DMS153 (cell line): ENCODE data around the gene MAPKAPK5.
"Not testable (repeated sequence)": the region's sequence is repeated elsewhere in the genome, so short reads cannot be mapped to it uniquely, and the experiment has no call there.

Experiments
- DNase-seq: peaks from one replicate; lab custom pipeline; 2025; lab: John Stamatoyannopoulos, UW

The MAPKAPK5 gene, protein sequence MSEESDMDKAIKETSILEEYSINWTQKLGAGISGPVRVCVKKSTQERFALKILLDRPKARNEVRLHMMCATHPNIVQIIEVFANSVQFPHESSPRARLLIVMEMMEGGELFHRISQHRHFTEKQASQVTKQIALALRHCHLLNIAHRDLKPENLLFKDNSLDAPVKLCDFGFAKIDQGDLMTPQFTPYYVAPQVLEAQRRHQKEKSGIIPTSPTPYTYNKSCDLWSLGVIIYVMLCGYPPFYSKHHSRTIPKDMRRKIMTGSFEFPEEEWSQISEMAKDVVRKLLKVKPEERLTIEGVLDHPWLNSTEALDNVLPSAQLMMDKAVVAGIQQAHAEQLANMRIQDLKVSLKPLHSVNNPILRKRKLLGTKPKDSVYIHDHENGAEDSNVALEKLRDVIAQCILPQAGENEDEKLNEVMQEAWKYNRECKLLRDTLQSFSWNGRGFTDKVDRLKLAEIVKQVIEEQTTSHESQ

DNA sequence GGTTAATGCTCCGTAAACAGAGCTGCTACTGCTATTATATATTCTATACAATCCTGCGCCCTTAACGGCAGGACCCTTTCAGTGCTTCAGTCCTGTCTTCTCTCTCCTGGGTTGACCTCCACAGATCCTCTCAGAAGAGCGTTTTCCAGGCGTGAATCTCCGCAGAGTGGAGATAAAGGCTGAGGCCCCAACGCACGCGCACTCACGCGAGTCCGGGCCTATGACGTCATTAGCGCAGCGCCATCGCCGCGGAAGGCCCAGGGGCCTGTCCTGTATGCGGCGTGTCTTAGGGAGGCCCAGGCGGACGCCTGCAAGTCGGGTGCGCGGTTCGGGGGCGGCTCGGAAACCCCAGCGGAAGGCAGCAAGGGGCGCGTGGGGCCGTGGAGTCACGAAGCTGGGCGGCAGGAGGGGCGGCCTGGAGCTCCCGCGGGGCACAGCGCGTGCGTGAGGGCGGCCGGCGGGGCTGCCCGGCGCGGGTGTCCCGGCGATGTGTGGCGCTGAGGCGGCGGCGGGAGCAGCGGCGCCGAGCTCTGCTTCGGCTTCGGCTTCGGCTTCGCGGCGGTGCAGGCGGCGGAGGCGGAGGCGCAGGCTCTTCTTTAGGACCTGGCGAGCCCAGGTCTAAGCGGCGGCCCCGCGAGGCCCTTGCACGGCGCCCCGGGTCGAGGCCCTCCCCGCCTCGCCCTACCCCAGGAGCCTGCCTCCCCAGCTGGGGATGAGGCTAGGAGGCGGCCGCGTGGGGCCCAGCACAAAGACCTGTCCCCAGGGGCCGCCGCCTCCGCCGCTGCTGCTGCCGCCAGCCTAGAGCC, at the start of gene MAPKAPK5:
MAPKAPK5 (plus strand) TSS at position 479 of the 806 bp plus-strand sequence. CDS start 506 bp downstream, outside the sequence.
- peak; percentile 87 for DNase-seq

DNA sequence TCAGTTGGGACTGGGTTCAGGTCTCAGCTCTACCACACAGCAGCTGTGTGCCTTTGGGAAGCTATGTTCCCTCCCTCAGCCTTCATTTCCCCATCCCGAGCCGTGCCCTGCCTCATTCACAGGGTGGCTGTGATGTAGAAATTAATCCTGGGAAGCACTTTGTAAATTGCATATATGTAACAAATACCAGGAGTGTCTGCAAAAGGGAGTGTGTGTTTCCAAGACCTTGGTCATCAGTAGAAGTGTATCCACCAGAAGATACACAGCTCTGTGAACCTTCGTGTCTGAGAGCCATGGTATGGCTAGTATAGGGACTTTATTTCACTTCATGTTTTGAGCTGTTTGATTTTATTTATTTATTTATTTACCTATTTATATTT, 49.2 kb upstream of the MAPKAPK5 start:
- no peak for DNase-seq

DNA sequence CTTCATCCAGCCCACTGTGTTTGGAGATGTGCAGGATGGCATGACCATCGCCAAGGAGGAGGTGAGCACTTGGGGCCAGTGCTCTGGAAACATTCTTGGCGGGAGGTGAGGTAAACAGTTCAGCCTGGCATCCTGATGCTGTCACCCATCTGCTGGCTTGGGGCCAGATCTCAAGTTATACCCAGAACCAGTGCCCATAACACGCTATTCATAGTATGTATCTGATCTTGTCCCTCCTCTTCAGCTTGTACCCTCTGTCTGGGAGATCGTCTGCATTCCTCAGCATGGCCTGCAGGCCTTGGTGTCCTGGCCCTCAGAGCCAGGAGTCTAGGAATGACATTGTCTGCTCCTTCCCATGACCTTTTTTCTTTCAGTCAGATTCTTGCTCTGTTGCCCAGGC, 43.8 kb upstream of the MAPKAPK5 start:
- no peak for DNase-seq

DNA sequence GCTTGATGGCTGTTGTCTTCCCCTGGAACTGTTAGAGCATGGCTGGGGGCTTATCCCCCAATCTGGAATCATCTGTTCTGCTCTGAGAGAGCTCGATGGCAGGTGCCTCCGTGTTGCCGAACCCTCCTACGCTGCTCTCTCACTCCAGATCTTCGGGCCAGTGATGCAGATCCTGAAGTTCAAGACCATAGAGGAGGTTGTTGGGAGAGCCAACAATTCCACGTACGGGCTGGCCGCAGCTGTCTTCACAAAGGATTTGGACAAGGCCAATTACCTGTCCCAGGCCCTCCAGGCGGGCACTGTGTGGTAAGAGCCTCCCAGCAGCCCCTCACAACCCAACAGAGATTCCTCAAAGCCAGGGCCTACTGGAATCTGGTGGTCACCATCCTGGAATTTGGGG, 42.3 kb upstream of the MAPKAPK5 start:
- no peak for DNase-seq

DNA sequence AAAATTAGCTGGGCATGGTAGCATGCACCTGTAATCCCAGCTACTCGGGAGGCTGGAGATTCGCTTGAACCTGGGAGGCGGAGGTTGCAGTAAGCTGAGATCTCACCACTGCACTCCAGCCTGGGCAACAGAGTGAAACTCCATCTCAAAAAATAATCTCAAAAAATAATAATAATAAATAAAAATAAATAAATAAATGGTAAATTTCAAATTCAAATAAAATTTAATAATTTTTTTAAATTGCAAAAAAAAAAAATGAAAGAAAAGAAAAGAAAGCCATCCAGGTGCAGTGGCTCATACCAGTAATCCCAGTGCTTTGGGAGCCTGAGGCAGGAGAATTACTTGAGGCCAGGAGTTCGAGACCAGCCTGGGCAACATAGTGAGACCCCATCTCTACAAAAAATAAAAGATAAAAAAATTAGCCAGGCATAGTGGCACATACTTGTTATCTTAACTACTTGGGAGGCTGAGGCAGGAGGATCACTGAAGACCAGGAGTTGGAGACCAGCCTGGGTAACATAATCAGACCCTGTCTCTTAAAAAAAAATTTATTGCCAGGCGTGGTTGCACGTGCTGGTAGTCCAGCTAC, 38.9 kb upstream of the MAPKAPK5 start:
- DNase-seq = no peak

DNA sequence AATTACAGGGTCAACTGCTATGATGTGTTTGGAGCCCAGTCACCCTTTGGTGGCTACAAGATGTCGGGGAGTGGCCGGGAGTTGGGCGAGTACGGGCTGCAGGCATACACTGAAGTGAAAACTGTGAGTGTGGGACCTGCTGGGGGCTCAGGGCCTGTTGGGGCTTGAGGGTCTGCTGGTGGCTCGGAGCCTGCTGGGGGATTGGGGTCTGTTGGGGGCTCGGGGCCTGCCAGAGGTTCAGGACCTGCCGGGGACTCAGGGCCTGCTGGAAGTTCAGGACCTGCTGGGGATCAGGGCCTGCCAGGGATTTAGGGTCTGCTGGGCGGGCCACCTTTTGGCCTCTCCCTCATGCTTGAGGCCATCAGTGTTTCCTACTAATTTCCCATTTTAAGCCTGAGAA, 38.2 kb upstream of the MAPKAPK5 start:
- DNase-seq = no peak

DNA sequence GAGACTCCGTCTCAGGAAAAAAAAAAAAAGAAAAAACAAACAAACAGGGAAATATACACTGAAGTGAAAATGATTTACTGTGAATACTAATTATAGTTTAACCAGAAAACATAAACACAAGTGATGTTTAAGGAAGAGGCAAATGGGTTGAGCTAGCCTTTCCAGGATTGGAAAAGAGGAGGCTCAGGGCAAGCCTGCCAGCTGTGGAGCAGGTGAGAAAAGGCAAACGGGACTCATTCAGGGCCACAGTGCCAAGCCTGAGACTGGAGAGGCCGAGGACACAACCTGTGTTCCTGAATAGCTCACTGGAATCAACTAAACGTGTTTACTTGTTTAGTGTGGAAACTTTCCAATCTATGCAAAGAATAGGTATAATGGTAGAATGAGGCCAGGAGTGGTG, 35.7 kb upstream of the MAPKAPK5 start:
- DNase-seq = no peak

DNA sequence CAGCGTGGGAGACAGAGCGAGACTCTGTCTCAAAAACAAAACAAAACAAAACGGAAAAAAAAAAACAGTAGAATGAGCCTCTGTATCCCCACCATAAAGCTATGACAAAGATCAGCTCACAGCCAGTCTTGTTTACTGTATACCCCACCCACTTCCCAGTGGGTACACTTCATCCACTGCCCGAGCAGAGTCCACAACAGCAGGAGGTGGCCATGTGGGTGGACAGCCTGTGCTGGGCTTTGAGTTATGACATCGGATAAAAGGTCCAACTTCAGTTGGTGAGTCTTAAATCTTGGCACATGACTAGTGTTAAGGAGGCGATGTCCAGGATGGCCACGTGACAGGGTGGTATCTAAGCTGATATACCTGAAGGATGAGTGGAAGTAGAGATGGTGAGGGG, 34.8 kb upstream of the MAPKAPK5 start:
- no peak for DNase-seq

DNA sequence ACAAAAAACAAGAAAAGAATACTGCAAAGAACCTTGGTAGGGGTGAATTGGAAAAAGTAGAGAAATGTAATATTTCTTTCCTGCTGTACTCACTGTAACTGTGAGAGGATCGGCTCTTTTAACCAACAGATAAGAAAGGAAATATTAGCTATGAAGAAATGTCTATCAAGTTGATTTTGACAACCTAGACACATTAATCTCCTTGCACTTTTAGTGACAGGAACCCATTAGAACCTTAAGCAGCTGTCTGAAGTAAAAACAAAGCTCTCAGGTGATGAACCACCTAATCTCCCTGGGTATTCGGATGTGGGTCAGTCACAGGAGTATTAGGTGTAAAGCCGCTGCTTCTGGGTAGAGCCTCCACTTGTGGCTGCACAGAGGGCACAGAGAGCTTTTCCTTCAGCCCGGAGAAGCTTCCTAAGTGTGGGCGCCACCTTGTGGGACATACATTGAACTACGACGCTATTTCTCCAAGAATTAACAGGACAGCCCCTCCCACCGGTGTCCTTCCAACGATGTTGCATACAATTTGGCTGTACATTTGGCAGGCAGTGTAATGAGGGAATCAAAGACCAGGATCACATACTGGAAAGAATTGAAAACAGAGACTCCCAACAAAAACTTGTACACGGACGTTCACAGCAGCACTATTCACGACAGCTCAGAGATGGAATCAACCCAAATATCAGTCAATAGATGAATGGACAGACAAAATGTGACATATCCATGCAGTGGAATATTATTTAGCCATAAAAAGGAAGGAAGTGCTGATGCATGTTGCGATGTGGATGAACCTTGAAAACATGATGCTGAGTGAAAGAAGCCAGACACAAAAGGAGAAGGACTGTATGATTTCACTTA, 28.9 kb upstream of the MAPKAPK5 start:
- DNase-seq = peak; percentile 81

DNA sequence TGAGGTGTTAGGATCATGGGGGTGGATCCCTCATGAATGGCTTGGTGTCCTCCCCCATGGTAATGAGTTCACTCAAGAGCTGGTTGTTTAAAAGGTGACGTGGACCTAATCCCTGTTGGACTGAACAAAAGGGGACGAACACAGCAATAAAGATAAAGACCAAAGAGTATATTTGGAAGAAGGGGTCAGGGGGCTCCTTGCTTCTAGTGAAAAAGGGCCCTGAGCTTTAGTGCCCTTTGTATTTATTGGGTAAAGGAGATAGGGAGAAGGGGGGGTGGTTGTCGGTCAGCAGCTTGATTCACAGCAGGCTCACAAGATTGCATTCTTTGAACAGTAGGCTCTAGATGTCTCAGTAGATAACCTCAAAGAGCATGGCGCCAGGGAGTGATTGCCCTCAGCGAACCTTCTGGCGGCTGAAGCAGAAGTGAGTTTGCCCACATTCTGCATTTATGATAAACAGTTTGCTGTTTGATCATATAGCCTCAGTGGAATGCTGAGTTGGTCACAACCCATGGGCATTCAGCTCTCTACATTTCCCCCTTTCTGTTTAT, 25.9 kb upstream of the MAPKAPK5 start:
- no peak for DNase-seq

DNA sequence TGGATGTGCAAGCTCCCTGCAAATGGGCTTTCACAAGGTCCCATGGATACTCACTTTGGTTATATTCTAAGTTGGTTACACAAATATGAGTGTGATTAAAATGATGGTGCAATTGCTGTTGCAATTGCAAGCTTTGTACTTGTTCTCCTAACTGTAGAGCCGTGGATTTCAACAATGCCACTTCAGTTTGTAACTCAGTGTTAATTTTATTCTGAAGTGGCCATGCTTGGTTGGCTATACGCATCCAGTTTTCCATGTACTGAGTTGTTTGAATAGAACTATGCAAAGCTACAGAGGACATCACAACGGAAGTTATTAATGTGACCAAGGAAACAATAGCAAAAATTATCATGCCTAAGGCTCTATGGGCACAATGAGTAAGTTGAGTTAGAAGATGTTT, 25.1 kb upstream of the MAPKAPK5 start:
- peak; percentile 36 for DNase-seq

DNA sequence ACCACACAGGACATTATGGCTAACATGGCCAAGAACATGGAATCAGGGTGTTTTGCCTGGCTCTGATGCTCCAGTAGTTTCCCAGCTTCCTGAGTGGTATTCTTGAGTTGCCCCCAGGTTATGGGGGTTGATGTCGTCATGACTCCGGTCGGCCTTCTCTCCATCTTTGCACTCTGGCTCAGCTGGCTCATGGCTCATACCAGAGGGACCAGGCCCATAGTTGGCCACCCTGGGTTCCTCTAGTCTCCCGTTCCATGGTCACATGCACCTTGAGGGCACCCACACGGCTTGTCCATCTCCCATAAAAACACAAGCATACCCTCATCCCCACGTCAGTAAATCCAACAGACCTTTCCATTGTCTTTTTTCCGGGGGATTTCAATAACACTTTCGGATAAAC, 23.7 kb upstream of the MAPKAPK5 start:
- DNase-seq = no peak

DNA sequence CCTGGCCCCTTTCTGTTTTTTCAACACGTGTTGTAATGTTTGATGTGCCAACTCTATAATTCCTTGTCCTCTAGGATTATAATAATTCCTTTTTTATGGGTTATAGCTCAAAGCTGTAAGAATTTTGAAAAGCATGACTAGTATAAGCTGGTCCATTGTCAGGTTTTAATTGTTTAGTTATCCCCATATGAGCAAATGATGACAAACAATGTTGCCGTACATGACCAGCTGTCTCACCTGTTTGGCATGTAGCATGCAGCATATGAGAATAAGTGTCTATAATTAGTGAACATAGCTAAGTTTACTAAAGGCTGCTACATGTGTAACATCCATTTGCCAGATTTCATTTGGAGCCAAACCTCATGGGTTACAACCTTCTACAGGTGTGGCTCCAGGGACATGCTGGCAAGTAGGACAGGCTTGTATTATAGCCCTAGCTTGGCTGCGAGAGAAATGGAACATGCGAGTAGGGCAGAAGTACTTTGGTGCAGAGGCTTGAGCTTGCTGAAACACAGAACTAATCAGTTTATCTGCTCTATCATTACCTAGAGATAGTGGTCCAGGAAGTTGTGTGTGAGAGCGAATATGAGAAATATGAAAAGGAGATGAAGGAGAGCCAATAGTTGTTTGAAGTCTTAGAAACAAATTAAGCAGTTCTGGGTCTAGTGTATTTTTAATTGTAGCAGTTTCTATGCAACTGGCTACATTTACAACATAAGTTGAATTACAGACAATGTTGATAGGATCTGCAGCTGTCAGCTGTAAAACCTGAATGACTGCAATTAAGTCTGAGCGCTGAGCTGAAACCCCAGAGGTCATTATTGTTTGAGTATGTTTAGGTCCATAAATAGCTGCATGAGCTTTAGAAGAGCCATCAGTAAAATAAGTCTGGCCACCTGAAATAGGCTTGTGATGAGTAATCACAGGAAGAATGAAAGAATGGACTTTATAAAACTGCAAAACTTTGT, 22.6 kb upstream of the MAPKAPK5 start:
- DNase-seq = peak; percentile 77

DNA sequence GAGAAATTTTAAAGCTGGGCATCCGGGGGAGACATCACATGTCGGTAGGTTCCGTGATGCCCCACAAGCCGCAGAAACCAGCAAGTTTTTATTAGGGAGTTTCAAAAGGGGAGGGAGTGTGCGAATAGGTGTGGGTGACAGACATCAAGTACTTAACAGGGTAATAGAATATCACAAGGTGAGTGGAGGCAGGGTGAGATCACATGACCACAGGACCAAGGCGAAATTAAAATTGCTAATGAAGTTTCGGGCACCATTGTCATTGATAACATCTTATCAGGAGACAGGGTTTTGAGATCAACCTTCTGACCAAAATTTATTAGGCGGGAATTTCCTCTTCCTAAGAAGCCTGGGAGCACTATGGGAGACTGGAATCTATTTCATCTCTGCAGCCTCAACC, 21.2 kb upstream of the MAPKAPK5 start:
- DNase-seq = not testable (repeated sequence)

DNA sequence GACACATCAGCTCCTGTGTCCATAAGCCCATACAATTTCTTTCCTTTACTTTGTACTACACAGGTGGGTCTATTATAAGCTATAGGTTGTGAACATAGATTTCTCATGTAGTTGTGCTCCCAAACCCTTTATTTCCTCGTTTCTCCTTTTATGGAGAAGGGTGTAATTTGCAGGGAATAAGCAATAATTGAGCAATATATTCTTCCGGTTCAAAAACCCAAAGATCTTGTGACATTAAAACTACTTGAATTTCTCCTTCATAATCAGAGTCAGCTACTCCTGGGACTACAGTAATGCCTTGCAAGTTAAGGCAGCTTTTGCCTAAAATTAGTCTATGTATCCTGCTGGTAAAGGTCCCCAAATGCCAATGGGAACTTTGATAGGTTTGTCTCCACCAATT, 19.1 kb upstream of the MAPKAPK5 start:
- no peak for DNase-seq

DNA sequence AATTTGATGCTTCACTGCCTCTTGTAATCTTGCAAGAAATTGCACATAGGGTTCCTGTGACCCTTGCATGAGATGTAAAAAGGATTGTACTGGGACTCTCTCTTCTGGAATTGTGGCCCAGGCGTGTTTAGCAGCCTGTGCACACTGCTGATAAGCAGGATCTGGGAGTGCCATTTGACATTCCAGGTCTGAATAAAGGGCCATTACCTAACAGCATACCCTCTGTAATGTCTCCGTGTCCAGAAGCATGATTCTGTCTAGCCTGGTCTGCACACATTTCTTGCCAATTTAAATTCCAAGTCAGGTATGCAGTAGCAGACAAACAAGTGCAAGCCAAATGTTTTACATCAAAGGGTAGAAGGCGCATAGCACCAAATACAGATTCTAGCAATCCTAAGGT, 18.1 kb upstream of the MAPKAPK5 start:
- no peak for DNase-seq

DNA sequence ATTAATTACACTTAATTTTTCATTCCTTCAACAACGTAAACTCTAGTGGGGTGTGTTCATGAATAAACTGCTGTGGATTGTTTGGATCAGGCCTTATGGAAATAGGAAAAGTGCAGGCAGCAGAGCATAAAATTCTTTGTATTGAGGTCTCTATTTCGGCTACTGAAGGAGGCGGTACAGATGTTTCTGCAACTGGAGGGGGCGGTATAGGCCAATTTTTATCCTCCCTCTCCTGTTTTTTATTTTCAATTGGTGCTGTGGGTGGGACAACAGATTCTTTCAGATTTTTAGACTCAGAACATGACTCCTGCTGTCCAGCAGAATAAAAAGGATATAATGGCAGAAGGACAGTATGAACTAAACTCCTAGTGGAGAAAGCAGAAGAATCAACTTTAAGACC, 17.7 kb upstream of the MAPKAPK5 start:
- DNase-seq = not testable (repeated sequence)

DNA sequence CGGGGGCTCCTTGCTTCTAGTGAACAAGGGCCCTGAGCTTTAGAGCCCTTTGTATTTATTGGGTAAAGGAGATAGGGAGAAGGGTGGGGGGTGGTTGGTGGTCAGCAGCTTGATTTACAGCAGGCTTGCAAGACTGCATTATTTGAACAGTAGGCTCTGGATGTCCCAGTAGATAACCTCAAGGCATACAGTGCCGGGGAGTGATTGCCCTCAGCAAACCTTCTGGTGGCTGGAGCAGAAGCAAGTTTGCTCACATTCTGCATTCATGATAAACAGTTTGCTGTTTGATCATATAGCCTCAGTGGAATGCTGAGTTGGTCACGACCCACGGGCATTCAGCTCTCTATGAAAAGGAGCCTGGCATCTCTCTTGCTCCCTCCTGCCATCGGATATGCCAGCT, 16.5 kb upstream of the MAPKAPK5 start:
- no peak for DNase-seq

DNA sequence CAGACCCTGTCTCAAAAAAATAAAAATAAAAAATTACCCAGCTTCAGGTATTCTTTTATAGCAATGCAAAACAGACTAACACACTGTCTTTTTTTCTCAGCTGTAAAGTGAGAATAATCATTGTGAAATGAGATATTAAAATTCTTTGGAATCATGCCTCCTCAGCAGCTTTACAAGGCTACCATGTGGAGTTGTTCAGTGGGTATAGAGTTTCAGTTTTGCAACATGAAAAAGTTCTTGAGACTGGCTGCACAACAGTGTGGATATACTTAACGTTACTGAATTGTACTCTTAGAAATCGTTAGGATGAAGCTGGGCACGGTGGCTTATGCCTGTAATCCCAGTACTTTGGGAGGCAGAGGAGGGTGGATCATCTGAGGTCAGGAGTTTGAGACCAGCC, 15.7 kb upstream of the MAPKAPK5 start:
- no peak for DNase-seq

DNA sequence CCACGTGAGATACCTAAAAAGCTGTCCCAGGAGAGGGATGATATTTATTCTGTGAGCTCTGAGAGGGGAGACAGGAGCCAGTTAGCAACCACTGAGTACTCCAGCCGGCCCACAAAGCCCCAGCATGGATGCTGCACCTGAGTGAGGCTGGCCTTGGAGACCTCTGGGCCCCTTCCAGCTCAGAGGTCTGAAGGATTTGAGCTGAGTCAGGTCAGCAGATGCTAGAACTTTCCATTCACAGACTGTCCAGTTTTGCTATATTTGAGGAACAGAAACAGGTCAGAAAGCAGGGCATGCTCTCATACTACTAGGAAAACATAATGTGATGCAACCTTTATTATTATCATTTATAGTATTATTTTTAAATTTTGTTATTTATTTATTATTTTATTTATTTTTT, 15.0 kb upstream of the MAPKAPK5 start:
- no peak for DNase-seq
